AG04449 (cell line): Measurements from ENCODE around the gene KRT77.

ENCODE experiments used
- CTCF ChIA-PET: fragments of 350-600 bp; formaldehyde crosslinking; extraction: SDS; loops from one replicate; lab custom pipeline; 2021; ENCODE audit warnings: antibody characterized with exemption; lab: Yijun Ruan, JAX
- POLR2A ChIA-PET: fragments of 400-600, 350-600 bp; formaldehyde crosslinking; extraction: SDS; loops from one replicate; lab custom pipeline; 2020; ENCODE audit warnings: antibody characterized with exemption, inconsistent platforms; lab: Yijun Ruan, JAX
- DNase-seq: peaks from one replicate; pipeline ENCODE4 v3.0.0-alpha.2; 2010; ENCODE audit warnings: low read depth, low spot score
- H3K4me3 ChIP-seq: 2 replicates; pipeline ENCODE4 v1.5.1; 2011; ENCODE audit warnings: low read depth, mild to moderate bottlenecking, control low read depth, low read length
- CTCF ChIP-seq: IDR thresholded peaks from one replicate; pipeline ENCODE4 v1.5.1; 2011; ENCODE audit warnings: mild to moderate bottlenecking, moderate library complexity, low read length, control low read depth, inconsistent platforms; ENCODE audit not compliant: insufficient read depth; ENCODE audit errors: missing control alignments

Gene KRT77

GRCh38 chr12:52744493-52745156 is 41.3 kb upstream of the KRT77 start:
- CTCF ChIA-PET, result no interaction called here
- no peak for TF ChIP-seq CTCF
- H3K4me3 ChIP-seq, result no peak overlapping the region
- no peak for DNase-seq
- POLR2A ChIA-PET, result no interaction called here

GRCh38 chr12:52742822-52743457 is 39.6 kb upstream of the KRT77 start:
- no peak for TF ChIP-seq CTCF
- ChIA-PET CTCF (no interaction called here), POLR2A (no interaction called here)
- H3K4me3 ChIP-seq, result no peak overlapping the region
- DNase-seq, result no peak

DNA sequence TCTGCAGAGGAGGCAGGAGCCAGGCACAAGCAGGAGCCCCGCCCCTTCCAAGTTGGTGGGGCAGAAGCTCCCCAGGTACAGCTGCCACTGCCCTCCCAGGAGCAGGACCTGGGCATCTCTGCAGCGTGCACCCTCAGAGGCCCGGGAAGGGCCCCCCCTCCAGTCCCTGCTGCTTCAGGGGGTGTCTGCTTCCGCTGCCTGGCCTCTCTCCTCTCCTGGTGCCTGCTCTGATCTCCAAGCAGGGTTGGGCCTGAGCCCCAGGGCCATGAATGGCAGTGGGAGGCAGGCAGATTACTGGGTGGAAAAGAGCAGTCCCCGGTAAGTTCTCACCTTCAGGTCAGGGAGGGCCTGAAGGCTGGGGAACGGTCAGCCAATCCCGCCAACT is 38.9 kb upstream of the KRT77 start:
- ChIA-PET POLR2A (no interaction called here), CTCF (no interaction called here)

DNA sequence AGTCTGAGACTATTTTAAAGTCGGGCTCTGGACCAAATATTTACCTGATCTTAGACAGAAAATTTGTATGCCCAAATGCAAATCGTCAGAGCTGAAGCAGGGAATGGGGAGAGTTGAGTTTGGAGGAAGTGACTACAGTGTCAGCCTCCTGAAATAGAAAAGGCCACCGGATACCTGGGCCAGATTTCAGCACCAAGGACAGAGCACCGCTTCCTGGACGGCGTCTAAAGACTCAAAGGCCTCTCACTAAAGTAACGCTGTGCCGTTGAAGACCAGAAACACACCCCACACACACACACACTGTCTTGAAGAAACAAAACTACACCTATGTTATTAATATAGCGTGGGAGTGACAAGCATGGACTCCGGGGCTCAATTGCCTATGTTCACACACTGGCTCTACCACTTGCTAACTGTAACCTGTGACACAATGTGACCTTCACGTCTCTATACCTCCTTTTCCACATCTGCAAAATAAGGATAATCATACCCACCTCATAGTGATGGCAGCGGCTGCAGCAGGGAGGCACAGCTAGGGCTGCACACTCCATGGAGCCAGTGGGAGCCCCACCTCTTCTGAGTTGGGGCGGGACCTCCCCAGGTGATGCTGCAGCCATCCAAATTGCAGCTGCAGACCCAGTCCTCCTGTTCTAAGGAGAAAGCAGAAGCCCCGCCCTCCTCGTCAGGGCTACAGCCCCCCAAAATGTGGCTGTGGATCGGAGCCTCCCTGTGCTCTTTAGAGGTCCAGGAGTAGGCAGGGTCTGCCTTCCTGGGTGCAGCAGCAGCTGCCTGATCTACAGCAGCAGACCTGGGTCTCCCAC is 38.3 kb upstream of the KRT77 start:
- ChIA-PET POLR2A (no interaction called here), CTCF (interaction anchor here (0.8 kb wide), 1 partner anchor 51 kb away, joined by 3 read pairs; no protein-coding TSS in a partner anchor)
- no peak for TF ChIP-seq CTCF
- no peak for DNase-seq
- H3K4me3 ChIP-seq, result no peak overlapping the region

More for the DNA sequence above, 38.9 kb upstream of the KRT77 start:
- no peak for DNase-seq
- TF ChIP-seq CTCF, result no peak
- H3K4me3 ChIP-seq, result no peak overlapping the region

GRCh38 chr12:52740584-52740983 is 37.3 kb upstream of the KRT77 start:
- no peak overlapping the region for H3K4me3 ChIP-seq
- ChIA-PET CTCF (interaction anchor here (0.8 kb wide), 1 partner anchor 52 kb away, joined by 3 read pairs; no protein-coding TSS in a partner anchor), POLR2A (no interaction called here)
- DNase-seq, result no peak
- TF ChIP-seq CTCF, result no peak

GRCh38 chr12:52739963-52740362 is 36.6 kb upstream of the KRT77 start:
- POLR2A ChIA-PET, result interaction anchor here (0.5 kb wide), 1 partner anchor 126 kb away, joined by 3 read pairs; no protein-coding TSS in a partner anchor

More at GRCh38 chr12:52739963-52740362, 36.6 kb upstream of the KRT77 start:
- no peak for DNase-seq
- CTCF ChIA-PET, result no interaction called here
- no peak for TF ChIP-seq CTCF
- no peak overlapping the region for H3K4me3 ChIP-seq
